Measurements from ENCODE around the gene KDM1A. TPM values are rescaled to one million over a fixed set of nuclear protein-coding genes. Genes with fewer than 3 reads are reported as not detected.

Gene KDM1A
- polyA plus RNA-seq, 1 experiment, result 91.8 TPM

DNA sequence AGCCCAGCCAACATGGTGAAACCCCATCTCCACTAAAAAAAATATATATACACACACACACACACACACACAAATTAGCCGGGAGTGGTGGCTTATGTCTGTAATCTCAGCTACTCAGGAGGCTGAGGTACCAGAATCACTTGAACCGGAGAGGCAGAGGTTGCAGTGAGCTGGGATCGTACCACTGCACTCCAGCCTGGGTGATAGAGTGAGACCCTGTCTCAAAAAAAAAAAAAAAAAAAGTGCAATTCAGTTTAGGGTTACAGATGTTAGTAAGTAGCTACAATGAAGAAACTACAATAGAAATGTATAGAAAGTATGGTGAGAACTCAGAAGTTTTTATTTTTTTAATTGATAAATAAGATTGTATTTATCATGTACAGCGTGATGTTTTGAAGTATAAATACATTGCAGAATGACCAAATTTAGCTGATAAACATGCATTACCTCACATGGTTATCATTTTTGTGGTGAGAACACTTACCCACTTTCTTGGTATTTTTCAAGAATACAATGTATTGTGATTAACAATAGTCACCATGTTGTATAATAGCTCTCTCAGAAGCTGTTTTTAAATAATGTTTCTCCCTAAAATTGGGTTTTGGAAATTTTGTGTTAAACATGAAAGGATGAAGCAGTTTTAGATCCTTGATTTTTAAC, 17.9 kb downstream of the KDM1A start:
- POLR2A ChIA-PET, result interaction anchor here (1.6 kb wide), 1 partner anchor 18 kb away, joined by 4 read pairs; the partner anchor contains the start of gene KDM1A
- H3K27me3 ChIP-seq (ENCODE audit: control insufficient read depth, insufficient read depth, low read length), result no peaks in the 10 kb centered on the region
- no peak overlapping the region for H3K4me3 ChIP-seq (ENCODE audit: low read depth, low read length)
- TF ChIP-seq, protein P1, sequence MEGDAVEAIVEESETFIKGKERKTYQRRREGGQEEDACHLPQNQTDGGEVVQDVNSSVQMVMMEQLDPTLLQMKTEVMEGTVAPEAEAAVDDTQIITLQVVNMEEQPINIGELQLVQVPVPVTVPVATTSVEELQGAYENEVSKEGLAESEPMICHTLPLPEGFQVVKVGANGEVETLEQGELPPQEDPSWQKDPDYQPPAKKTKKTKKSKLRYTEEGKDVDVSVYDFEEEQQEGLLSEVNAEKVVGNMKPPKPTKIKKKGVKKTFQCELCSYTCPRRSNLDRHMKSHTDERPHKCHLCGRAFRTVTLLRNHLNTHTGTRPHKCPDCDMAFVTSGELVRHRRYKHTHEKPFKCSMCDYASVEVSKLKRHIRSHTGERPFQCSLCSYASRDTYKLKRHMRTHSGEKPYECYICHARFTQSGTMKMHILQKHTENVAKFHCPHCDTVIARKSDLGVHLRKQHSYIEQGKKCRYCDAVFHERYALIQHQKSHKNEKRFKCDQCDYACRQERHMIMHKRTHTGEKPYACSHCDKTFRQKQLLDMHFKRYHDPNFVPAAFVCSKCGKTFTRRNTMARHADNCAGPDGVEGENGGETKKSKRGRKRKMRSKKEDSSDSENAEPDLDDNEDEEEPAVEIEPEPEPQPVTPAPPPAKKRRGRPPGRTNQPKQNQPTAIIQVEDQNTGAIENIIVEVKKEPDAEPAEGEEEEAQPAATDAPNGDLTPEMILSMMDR (IDR thresholded peaks at IDR 0.05; ENCODE audit: low read depth, low read length), result no peak
- no peaks in the 10 kb centered on the region for H3K9me3 ChIP-seq (ENCODE audit: control insufficient read depth, insufficient read depth, low read length)
- CTCF ChIA-PET, result interaction anchor here (0.6 to 1.4 kb wide), 2 partner anchors 16 to 128 kb away, joined by 3 read pairs; no protein-coding TSS in a partner anchor
- no peak overlapping the region for H3K27ac ChIP-seq (ENCODE audit: low read depth, low read length)
- no peak for DNase-seq (ENCODE audit: low read depth, low spot score)

DNA sequence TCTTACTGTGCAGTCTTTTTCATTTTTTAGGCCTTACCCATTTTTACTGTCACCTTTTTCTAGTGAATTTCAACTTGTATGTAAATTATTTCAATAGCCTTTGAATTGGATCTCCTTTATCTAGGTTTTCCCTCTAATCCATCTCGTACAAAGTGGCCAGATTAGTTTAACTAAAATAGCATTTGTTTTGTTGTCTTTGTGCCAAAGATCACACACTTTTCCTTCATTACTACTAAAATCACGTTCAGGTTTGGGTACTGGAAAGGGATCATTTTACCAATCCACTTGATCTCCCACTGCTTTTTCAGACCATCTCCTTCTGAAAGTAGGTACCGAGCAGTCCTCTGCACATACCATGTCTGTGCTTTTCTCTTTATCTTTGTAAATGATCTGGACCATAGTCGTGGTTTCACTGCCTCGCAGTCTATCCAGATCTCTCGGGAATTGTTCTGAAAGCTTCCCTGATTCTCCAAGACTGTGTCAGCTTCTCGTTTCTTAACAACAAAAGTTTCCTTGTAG, 20.1 kb downstream of the KDM1A start:
- Histone ChIP-seq H3K27me3 (ENCODE audit: control insufficient read depth, insufficient read depth, low read length) (no peaks in the 10 kb centered on the region), H3K4me3 (ENCODE audit: low read depth, low read length) (no peak overlapping the region), H3K9me3 (ENCODE audit: control insufficient read depth, insufficient read depth, low read length) (no peaks in the 10 kb centered on the region), H3K27ac (ENCODE audit: low read depth, low read length) (no peak overlapping the region)
- TF ChIP-seq, protein P1 (IDR thresholded peaks at IDR 0.05; ENCODE audit: low read depth, low read length), result no peak
- CTCF ChIA-PET, result no interaction called here
- no peak for DNase-seq (ENCODE audit: low read depth, low spot score)
- POLR2A ChIA-PET, result no interaction called here

DNA sequence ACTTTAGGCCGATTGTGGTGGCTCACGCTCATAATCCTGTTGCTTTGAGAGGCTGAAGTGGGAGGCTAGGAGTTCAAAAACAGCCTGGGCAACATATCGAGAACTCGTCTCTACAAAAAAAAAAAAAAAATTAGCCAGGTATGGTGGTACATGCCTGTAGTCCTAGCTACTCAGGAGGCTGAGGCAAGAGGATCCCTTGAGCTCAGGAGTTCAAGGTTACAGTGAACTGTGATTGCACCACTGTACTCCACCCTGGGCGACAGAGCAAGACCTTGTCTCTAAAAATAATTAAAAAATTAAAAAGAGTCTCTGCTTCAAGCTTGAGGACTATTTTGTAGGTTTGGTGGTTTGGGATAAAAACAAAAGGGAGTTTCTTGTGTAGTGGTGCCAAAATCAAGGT, 21.2 kb downstream of the KDM1A start:
- ChIA-PET CTCF (interaction anchor here (0.7 to 0.8 kb wide), 2 partner anchors 336 to 1611 kb away, joined by 3 to 4 read pairs; no protein-coding TSS in a partner anchor), POLR2A (no interaction called here)
- Histone ChIP-seq H3K4me3 (ENCODE audit: low read depth, low read length) (no peak overlapping the region), H3K9me3 (ENCODE audit: control insufficient read depth, insufficient read depth, low read length) (no peaks in the 10 kb centered on the region), H3K27ac (ENCODE audit: low read depth, low read length) (no peak overlapping the region), H3K27me3 (ENCODE audit: control insufficient read depth, insufficient read depth, low read length) (no peaks in the 10 kb centered on the region)
- no peak for DNase-seq (ENCODE audit: low read depth, low spot score)
- TF ChIP-seq, protein P1 (IDR thresholded peaks at IDR 0.05; ENCODE audit: low read depth, low read length), result no peak

DNA sequence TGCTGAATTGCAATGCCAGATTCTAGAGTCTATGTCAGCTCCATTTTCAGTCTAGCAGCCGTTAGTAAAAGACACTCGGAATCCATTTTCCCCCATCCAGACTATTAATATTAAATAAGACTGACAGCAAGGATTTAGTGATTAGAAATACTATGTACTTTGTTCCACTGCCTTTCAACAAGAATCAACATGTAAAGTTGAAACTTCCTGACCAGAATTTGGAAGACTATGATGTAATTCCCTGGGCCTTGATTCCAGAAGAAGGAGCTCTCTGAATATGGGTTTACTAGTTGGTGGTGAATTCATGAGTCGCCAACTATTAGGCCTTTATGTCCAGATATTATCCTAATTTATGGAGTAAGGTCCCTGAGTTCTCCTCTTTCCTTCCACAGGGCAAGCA, 24.8 kb downstream of the KDM1A start:
- DNase-seq (ENCODE audit: low read depth, low spot score), result no peak
- POLR2A ChIA-PET, result no interaction called here
- CTCF ChIA-PET, result interaction anchor here (1.0 to 1.2 kb wide), 2 partner anchors 19 to 141 kb away, joined by 3 read pairs; no protein-coding TSS in a partner anchor
- Histone ChIP-seq H3K27me3 (ENCODE audit: control insufficient read depth, insufficient read depth, low read length) (no peaks in the 10 kb centered on the region), H3K9me3 (ENCODE audit: control insufficient read depth, insufficient read depth, low read length) (no peaks in the 10 kb centered on the region), H3K4me3 (ENCODE audit: low read depth, low read length) (no peak overlapping the region), H3K27ac (ENCODE audit: low read depth, low read length) (no peak overlapping the region)
- TF ChIP-seq, protein P1 (IDR thresholded peaks at IDR 0.05; ENCODE audit: low read depth, low read length), result no peak

DNA sequence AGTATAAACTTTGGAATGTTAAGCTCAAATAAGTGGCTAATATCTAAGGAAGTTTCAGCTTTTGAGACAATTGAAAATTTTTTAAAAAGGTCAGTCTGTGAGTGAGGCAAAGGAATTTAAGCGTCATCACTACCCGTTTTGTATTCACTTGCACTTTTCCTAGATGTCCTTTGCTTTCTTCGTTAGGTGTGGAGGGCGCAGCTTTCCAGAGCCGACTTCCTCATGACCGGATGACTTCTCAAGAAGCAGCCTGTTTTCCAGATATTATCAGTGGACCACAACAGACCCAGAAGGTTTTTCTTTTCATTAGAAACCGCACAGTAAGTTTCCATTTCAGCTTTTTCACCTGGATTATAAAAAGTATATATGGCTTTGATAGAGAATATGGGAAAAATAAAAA, 30.9 kb downstream of the KDM1A start:
- TF ChIP-seq, protein P1 (IDR thresholded peaks at IDR 0.05; ENCODE audit: low read depth, low read length), result no peak
- ChIA-PET POLR2A (no interaction called here), CTCF (interaction anchor here (0.6 kb wide), 2 partner anchors 49 to 294 kb away, joined by 3 to 4 read pairs; partner anchors contain the start of gene HNRNPR)
- H3K27ac ChIP-seq (ENCODE audit: low read depth, low read length), result no peak overlapping the region
- H3K9me3 ChIP-seq (ENCODE audit: control insufficient read depth, insufficient read depth, low read length), result no peaks in the 10 kb centered on the region
- no peak overlapping the region for H3K4me3 ChIP-seq (ENCODE audit: low read depth, low read length)
- no peak for DNase-seq (ENCODE audit: low read depth, low spot score)
- H3K27me3 ChIP-seq (ENCODE audit: control insufficient read depth, insufficient read depth, low read length), result no peaks in the 10 kb centered on the region

All from AG04450 (cell line).